Measurements from ENCODE around the gene NPLOC4.
"Not testable (repeated sequence)": the region's sequence is repeated elsewhere in the genome, so short reads cannot be mapped to it uniquely, and the experiment has no call there.

Gene NPLOC4

GRCh38 chr17:81630274-81630673 lies 6.6 kb downstream of the NPLOC4 start:
- DNase-seq, result no peak

- DNase-seq, result no peak
Observed at GRCh38 chr17:81621494-81622130, 15.3 kb downstream of the NPLOC4 start.

GRCh38 chr17:81618307-81618706 lies 18.6 kb downstream of the NPLOC4 start:
- DNase-seq, result not testable (repeated sequence)

GRCh38 chr17:81616877-81617276 lies 20.0 kb downstream of the NPLOC4 start:
- no peak for DNase-seq

GRCh38 chr17:81615401-81615930 lies 21.4 kb downstream of the NPLOC4 start:
- no peak for DNase-seq

GRCh38 chr17:81612172-81612970 lies 24.5 kb downstream of the NPLOC4 start:
- DNase-seq, result no peak

GRCh38 chr17:81609541-81610311 lies 27.2 kb downstream of the NPLOC4 start:
- DNase-seq, result no peak

- no peak for DNase-seq
Observed at GRCh38 chr17:81608605-81609004, 28.3 kb downstream of the NPLOC4 start.

- no peak for DNase-seq
Observed at GRCh38 chr17:81608082-81608481, 28.8 kb downstream of the NPLOC4 start.

- DNase-seq, result no peak
Observed at GRCh38 chr17:81607431-81607830, 29.5 kb downstream of the NPLOC4 start.

- DNase-seq, result no peak
Observed at GRCh38 chr17:81603846-81604610, 32.9 kb downstream of the NPLOC4 start.

GRCh38 chr17:81601525-81602120 lies 35.3 kb downstream of the NPLOC4 start:
- peak; percentile 55 for DNase-seq

GRCh38 chr17:81599719-81600486 lies 37.0 kb downstream of the NPLOC4 start:
- no peak for DNase-seq

GRCh38 chr17:81593105-81593871 lies 43.6 kb downstream of the NPLOC4 start:
- DNase-seq, result no peak

- DNase-seq, result no peak
Observed at GRCh38 chr17:81591971-81592370, 44.9 kb downstream of the NPLOC4 start.

- no peak for DNase-seq
Observed at GRCh38 chr17:81590121-81590520, 46.8 kb downstream of the NPLOC4 start.

GRCh38 chr17:81589612-81590011 lies 47.3 kb downstream of the NPLOC4 start:
- no peak for DNase-seq

- no peak for DNase-seq
Observed at GRCh38 chr17:81586096-81586495, 50.8 kb downstream of the NPLOC4 start.

GRCh38 chr17:81584771-81585170 lies 52.1 kb downstream of the NPLOC4 start:
- not testable (repeated sequence) for DNase-seq

GRCh38 chr17:81583589-81584342 lies 53.1 kb downstream of the NPLOC4 start:
- DNase-seq, result no peak

Measured in CD4-positive, alpha-beta T cell treated with Interleukin-15 for 1 hour (primary cell).